NCI-H524 (cell line): ENCODE measurements around the gene WDFY4.

ENCODE experiments used
- DNase-seq, 2 experiments: peaks; one replicate each; lab custom pipeline; 2025; lab: John Stamatoyannopoulos, UW

Gene WDFY4

DNA sequence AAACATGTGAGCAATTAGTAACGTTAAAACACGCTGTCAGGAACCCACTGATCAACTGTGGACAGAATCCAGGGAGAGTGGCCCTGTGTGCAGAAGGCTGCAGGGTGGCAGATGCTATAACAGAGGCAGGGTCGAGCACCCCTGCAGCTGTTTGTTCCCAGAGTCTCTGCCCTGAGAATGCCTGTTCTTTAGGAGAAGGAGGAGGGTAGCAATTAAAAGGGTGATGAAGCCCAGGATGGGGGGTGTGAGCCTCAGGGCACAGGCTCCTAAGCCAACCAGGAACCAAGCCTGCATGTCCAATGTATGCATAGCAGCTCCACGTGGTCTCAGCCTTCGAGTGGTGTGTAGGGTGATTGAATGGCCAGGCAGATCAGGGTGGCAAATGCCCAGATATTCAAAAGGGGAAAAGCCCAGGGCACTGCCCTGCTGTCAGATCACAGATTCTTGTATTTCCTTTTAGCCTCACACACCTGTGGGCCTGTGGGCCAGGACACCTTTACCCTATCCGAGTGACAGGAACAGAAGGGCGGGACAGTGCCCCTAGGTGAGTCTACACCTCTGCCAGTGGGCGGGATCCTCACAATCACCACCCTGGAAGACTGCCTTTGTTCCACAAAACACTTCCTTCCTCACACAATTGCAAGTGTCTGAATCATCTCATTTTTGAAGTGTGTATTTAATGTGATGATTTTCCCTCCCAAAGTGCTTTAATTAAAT lies 7.3 kb downstream of the WDFY4 start:
- DNase-seq, result peak in 1 of 2 experiments; percentile 10

DNA sequence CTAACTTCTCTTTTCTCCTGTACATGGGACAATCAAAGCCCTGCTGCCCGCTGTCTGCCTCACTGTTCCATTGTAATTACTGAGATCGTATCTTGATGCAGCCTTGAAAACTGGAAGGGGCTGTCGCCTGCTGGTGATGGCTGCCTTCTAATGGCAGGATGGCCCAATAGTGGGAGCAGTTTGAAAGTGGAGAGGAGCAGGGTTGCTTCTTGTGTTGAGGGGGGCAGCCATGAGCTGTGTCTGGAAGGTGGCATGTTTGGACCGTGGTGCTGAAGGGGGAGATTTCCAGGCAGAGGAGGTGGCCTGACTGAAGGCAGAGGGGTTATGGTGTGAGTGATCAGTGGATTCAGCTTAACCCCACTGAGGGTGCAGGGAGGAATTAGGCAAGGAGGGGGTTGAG lies 8.1 kb downstream of the WDFY4 start:
- no peak for DNase-seq

DNA sequence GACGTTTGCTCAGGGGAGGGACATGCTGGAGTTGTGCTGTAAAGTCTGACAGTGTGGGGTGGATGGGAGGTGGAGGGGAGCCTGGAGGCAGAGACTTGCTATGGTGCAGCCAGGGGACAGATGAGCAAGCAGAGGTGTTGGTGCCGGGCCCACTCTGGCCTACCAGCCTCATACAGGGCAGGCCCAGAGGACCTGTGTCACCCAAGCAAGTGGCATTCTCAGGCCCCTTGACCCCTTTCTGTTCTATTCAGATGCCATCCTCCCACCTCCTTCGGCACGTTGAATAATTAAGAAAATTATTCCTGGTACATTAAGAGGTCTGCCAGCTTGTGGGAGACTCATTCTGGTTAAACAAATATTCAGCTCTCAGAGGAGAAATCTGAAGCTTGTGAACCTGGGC lies 8.5 kb downstream of the WDFY4 start:
- no peak for DNase-seq

DNA sequence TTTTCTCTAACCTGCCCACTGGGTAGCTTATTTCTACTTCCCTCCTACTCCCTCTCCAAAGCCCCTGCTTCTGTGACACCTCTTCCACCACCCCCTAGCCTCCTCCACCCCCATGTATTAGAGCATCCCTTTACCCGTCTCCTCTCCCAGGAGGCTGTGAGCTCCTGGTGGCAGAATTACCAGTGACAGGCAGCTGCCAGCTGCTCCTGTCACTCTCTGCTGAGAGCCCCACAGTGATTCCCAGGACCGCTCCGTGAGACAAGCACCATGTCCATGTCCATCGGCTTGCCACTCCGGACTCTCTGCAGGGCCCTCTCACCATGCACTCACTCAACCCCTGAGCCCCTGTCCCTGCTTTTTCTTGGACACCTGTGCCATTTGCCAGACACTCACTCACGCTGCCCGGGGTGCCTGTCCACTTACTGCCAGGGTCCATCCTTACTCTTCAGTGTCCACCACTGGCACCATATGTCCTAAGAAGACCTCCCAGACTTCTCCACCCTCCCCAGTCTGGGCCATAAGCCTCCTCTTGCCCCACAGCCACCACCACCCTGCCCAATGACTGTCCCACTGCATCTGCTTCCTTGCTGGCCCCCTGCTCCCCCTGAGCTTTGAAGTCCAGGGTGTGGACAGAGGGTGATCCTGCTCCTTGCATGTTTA lies 9.8 kb downstream of the WDFY4 start:
- peak in 1 of 2 experiments; percentile 40 for DNase-seq

DNA sequence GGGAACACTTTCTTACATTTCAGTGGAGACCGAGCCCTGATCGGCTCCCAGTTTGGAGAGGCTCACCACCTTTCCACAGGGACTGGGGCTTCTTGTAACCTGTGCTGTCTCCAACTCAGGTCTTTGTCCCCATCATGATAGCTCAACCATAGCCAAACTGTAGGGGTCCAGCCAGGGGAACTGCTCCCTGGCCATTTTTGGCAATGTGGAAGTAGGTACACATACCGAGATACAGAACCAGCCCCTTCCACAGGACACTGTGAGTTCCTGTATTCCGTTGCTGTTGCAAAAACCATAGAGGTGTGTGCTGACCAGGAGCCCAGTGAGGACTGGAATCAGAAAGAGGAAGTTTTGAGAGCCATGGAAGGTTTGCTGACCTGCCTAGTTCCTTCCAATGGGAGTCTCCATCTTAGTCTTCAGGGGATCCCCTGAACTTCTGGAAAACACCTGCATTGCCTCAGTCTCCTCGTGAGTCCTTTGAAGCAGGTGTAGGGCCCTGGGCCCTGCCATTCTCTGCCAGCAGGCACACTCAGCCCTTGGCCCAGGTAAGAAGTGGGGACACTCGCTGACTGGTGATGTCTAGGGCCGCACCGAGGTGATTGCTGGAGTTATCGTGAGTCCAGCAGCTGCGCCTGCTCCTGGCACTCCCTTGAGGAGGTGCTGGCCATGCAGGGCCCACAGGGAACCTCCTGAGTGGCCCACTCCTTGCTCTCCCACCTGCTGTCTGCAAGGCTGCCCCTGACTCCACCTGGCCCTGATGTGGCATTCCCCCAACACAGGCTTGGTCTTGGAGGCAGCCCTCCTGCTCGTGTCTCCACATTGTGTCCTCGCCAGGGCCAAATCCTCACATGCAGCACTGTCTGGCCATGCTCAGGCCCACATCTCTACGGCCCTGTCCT lies 11.2 kb downstream of the WDFY4 start:
- no peak for DNase-seq

DNA sequence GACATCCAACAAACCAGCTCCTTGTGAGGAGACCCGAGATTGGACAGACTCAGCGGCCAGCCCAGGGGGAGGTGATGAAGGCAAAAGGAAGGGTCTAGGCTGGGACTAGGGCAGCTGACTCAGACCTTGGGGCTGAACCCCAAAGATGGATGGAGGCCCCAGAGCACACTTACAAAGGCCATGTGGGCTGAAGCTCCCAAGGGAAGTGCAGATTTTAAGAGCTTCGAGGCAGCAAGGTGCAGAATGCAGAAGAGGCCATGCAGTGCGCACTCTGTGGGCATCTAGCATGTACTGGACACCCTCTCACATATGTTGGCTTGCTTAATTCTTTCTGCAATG lies 11.8 kb downstream of the WDFY4 start:
- no peak for DNase-seq

DNA sequence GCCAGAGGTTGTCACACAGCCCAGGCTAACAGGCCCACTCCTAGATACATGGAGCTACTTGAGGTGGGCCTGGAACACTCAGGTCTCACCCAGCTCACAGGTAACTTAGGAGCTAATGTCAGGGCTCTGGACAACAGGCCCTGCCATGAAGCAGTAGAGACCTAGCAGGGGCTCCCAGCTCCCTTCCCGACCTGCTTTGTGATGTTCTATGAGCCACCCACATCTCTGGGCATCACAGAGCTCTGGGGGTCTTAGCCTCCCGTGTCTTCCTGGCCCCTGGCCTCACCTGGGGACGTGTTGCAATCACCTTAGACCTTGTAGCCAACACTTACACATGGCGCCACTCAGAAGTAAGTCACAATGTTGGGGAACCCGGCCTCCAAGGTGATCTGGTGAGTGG lies 12.4 kb downstream of the WDFY4 start:
- DNase-seq, result no peak

DNA sequence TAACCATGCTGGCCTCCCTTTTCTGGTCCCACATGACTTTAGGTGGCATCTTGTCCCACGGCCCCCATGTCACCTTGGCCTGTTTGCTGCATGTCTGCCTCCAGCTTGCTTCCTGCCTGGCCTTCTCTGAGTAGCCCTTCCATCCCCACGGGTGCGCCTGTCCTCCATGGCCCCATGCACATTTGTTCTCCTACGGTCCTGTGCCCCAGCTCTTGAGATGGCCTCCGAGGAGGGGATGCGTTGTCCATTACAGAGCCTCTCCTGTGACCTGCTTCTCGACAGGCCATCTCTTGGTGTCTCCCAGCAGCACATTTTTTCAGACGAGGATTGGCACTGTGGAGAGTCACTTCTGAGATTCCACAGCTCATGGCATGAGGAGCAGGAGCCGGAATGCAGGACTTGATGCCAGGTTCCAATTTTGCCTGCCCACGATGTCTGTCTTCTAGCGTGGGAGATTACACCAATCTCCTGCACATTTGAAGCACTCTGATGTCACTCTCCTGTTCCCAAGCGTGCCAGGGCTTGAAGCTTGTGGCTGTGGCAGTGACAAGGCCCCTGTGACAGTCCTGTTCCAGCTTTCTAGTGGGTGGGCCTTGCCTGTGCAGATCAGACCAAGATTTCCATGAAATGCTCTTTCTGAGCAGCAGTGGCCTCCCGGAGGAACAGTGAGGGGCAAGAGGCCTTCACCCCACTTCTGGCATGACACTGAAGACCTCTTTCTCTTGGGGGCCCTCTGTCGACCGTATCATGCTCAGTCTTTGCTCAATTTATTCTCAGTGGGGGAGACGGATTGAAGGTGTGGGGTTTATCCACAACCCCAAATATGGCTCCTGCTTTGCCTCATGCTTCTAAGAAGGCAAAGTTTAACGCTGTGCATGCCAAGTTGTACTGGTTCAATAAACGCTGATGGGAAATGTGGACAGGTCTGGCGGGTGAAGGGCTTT lies 13.4 kb downstream of the WDFY4 start:
- DNase-seq, result no peak

DNA sequence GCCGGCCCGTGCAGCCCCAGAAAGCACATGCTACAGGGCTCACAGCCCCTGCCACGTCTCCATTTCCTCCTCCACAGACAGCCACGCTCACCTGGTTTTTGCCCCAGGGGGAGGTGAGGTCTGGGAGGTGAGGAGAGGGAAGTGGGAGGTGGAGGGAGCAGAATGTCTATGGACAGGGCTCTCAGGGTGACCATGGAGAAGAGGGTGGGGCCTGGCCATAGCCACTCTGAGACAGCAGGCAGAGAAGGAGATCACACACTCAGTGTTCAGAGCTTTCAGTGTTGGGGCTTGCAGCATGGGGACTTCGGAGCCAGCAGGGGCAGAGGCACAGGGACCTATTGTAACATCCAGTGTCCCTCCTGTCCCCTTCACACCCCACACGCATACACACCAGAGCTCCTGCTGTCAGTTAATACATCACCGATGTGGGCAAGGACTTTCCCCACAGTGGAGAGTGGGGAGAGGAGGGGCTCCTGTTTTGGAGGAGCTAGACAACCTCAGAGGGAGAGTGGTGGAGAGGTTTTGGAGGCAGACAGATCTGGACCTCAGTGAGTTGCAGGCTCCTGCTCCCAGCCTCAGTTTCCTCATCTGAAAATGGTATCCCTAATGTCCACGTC lies 14.4 kb downstream of the WDFY4 start:
- no peak for DNase-seq

DNA sequence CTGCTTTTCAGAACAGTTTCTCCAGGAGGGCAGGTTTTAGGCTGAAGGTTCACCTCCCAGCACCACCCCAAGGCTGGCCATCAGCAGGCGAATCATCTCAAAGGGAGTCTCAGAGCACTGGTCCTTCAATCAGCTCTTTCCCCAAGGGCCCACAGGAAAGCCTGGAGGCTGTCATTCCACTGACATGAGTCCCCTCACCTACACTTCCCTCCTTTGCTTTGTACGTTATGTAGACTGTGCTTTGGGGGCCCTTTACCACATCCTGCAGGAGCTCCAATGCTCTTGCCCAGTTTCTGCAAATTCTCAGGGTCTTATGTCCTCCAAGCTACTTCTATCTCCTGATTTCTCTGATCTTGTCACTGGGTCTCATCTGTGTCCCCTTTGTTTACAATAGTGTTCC lies 15.4 kb downstream of the WDFY4 start:
- no peak for DNase-seq

DNA sequence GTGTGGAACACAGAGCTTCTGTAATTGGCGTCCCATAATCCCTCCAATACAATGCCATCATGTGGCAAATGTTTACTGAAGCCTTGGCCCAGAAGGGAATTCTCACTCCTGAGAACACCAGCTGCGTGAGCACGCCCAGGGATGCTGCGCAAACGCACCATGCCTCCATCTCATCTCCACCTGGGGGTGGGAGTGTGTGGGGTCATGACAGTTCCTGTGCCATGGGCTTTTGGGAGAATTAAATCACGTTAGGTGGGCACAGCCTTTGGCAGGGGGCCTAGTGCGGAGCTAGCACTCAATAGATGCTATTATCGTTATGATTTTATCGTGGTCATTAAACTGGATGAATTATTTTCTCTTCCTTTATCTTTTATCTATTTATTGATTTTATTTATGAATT lies 15.8 kb downstream of the WDFY4 start:
- no peak for DNase-seq

DNA sequence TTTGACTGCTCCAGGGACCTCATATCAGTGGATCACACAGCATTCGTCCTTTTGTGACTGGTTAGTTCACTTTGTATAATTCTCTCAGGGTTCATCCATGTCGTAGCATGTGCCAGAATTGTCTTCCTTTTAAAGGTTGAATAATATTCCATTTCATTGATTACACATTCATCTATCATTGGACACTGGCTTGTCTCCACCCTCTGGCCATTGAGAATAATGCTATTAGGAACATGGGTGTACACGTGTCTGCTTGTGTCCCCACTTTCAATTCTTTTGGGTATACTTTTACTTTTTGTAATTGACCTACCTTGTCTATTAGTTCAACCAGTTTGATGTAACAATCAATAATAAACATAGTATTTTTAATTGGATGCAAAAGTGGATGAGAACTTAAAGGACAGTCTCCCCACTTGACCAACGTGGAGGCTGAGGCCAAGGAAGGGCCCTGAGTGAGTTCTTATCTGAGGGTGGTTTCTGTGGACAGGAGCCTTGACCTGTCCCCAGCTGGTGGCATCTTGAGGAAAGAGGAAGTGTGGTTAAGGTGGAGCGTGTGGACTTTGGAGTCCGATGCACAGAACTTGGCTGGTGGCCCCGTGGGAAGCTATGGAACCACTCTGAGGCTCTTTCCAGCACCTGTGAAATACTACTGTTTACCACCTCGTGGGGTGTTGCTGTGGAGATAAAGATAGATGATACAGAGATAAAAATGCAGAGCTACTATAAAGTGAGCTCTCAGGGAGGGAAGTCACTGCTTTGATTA lies 16.6 kb downstream of the WDFY4 start:
- DNase-seq, result no peak

DNA sequence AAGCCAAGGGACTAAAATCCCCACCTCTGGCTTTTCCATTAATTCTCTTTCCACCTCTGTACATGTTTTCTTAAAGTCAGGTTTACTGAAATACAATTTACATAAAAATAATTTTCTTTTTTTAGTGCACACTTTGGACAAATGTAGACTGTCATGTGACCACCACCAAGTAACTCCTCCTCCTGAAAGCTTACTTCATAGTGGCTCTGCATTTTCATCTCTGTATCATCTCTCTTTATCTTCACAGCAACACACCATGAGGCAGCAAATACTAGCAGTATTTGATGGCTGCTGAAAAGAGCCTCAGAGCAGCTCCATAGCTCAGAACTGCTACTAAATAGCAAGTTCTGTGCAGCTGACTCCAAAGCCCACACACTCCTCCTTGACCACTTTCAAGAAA lies 17.3 kb downstream of the WDFY4 start:
- no peak for DNase-seq

DNA sequence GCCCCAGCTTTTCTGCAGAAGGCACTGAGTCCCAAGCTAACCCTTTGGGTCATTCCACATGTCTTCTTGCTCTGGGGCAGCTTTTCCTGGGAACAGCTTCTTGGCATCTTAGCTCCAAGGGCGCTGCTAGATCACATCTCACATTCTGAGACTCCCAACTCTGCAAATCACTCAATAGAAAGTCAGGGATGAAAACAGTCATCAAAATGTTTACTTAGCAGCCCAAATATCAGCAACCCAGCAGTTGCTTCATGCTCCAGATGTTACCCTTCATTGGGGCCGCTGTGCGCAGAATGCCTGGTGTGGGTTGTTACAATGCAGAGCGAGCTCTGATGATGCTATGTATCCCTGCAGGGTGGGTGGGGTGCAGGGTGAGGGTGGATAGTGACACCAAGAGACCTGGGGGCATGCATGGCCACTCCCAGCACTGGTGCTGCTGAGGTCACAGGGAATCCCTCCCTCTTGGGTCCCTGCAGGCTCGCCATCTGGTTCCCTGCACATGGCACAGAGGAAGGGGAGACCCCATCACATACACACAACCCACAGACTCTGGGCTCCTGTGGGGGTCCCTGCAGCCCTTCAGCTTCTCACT lies 19.0 kb downstream of the WDFY4 start:
- no peak for DNase-seq

DNA sequence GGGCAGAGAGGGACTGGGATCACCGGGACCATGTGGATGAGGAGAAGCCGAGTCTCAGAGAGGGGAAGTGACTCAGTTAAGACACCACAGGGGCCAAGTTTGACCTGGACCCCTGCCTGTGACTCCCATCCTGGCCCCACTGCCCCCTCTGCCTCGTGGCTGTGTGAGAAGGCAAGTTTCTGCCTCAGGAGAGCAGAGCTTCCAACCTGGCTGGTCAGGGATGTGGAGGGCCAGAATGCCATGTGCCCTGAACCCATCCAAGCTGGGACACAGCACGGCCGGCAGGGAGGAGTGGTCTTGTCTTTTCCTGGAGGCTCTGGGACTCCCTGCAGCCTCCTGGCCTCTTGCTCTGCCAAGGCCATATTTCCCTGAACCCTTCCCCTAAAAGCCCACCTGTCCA lies 19.5 kb downstream of the WDFY4 start:
- no peak for DNase-seq

DNA sequence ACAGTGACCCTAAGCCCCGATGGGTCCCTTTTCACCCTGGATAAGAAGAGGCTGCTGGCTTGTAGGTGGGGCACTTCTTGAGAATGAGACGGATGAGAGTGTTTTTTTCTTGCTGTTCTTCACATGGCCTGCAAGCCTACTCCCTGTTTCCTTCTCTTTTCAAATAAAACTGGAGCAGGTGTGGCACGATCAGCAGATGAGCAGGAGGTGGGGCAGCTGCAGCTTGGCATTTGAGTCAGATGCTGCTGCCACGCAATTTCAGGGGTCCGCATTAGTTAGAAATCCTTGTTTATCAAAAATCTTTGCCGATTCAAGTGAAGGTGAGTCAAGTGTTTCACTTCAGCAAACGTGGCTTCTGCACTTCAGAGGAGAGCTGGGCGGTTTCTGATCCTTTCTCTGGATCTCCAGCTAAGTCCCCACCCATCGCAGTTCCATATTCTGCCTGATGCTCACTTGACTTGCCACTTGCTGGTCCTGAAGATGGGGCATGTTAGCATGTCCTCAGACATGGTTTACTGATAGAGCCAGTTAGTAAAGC lies 20.8 kb downstream of the WDFY4 start:
- no peak for DNase-seq

DNA sequence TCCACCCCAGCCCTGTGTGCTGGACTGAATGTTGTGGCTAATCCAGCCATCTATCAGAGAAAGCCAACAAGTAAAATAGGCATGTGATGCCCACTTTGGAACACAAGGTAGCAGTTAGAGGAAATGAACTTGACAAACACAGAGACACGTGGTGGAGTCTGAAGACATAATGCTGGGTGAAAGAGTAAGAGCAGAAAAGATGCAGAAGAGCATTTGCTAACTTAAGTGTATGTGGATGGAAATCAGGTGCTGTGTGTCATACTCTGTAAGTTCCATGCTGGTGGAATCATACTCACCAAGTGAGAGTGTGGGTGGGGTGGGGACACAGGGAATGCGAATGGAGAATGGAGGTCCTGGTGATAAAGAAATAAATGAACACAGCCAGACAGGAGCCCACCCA lies 22.8 kb downstream of the WDFY4 start:
- no peak for DNase-seq

DNA sequence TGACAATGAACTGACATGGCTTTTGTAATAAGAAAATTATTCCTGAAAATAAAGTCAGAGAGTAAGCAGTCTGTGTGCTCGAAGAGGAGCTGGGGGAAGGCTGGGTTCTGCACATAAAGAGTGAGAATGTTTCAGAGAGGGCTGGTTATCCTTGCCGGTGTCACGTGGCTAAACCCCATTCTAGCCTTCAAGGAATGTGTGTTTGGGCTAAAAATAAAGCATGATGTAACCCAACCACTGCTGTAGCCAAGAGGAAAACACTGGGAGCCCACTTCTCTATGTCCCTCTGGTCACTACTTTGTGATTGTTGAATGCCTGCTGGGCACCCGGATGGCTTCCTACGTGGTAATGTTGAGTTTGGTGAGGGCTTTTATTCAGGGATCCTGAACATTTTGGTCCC lies 23.5 kb downstream of the WDFY4 start:
- no peak for DNase-seq

DNA sequence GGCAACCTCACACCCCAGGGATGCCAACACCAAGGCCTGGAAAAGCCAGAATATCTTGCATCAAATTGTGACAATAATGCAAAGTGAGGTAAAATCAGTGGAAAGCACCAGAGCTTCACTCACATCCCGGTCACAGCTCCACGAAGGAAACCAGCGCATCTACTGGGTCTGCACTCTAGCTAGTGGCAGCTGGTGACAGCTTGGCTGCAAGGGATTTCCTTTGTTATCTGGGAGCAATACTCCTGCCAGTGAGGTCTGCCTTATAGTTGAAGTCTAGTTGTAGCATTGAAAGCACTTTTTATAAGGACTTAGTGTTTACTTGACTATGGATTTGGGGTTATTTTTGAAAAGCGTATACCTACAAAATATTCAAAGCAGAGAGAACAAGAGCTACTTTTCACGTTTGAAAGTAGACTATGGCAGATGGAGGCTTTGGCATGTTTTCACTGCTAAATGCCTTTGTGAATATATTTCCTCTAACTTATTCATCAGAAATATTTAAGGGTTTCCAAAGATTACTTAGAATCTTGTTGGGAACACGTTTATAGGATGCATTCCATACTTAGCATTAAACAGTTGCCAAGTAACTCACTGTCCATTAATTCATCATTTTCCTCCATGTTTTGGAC lies 26.1 kb downstream of the WDFY4 start:
- DNase-seq, result no peak

DNA sequence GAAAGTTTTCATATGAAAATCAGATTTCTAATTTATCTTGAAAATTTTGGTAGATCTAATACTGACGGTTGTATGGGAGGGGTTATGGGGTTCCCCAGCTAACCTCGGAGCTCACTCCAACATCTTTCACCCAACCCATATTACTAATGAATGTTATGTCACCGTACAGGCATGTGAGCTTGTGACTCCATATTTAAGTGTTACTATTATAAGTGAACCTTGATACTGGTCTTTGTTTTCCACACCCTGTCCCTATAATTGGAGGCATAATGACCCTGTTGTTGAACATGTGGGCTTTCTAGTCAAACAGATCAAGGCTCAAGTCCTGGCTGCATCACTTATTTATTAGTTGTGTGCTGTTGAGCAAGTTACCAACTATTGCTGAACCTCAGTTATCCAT lies 27.2 kb downstream of the WDFY4 start:
- no peak for DNase-seq
